BE2C (cell line): ENCODE results near the gene MPND.

Source experiments
- DNase-seq: peaks from one replicate; pipeline ENCODE4 v3.0.0-alpha.2; 2020
- H3K27me3 ChIP-seq: fragments of 250-450 bp; sonication (Bioruptor Pico); 2 replicates; pipeline ENCODE4 v1.5.1; 2020; ENCODE audit warnings: mild to moderate bottlenecking
- H3K36me3 ChIP-seq: fragments of 250-450 bp; sonication (Bioruptor Pico); 2 replicates; pipeline ENCODE4 v1.5.1; 2020; ENCODE audit warnings: mild to moderate bottlenecking
- H3K4me1 ChIP-seq: fragments of 250-450 bp; sonication (Bioruptor Pico); 2 replicates; pipeline ENCODE4 v1.5.1; 2020
- H3K4me3 ChIP-seq: 2 replicates; pipeline ENCODE4 v1.5.1; 2011; ENCODE audit warnings: low read depth, low read length
- H3K9me3 ChIP-seq: fragments of 250-450 bp; sonication (Bioruptor Pico); 2 replicates; pipeline ENCODE4 v1.5.1; 2020
- TF ChIP-seq, protein P1 (sequence below): IDR thresholded peaks from 2 replicates; pipeline ENCODE4 v1.5.1; 2012; ENCODE audit warnings: mild to moderate bottlenecking, low read depth, low read length

The MPND gene

DNA sequence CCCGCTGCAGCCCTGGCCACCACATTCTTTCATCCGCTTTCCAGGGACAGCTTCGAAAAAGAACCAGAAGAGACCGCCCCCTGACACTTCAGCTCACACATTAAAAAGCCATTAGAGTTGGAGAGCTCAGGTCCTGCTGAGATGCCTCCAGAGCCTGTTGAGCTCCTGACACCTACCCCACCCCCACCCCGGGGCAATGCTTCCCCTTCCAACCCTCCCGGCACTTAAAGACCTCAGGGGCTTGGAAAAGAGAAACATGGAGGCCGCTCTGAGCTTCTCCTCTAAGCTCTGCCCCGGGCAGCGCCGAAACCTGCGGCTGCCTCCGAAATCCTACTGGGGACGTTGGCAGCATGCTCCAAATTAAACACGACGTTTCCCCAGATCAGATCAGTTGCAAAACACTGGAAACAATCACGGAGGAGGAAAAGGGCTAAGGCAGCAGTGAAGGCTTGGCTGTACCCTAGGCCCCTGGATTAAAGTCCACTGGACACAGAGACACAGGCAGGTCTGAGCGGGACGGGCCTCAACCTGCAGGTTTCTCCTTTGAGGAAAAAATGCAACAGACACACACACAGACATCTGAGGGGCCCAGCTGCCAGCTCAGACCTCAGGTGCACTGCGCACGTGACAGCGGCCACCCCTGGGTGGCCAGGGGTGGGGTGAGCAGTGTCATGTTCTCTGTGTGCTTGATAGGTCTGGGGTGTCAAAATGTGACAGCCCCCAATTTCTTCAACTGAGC lies 47.4 kb downstream of the MPND start:
- TF ChIP-seq, protein P1, sequence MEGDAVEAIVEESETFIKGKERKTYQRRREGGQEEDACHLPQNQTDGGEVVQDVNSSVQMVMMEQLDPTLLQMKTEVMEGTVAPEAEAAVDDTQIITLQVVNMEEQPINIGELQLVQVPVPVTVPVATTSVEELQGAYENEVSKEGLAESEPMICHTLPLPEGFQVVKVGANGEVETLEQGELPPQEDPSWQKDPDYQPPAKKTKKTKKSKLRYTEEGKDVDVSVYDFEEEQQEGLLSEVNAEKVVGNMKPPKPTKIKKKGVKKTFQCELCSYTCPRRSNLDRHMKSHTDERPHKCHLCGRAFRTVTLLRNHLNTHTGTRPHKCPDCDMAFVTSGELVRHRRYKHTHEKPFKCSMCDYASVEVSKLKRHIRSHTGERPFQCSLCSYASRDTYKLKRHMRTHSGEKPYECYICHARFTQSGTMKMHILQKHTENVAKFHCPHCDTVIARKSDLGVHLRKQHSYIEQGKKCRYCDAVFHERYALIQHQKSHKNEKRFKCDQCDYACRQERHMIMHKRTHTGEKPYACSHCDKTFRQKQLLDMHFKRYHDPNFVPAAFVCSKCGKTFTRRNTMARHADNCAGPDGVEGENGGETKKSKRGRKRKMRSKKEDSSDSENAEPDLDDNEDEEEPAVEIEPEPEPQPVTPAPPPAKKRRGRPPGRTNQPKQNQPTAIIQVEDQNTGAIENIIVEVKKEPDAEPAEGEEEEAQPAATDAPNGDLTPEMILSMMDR: no peak
- Histone ChIP-seq H3K27me3 (no peaks in the 10 kb centered on the region), H3K4me3 (no peak overlapping the region), H3K36me3 (peaks cover 24% of the 10 kb centered on the region), H3K4me1 (peaks cover 11% of the 10 kb centered on the region), H3K9me3 (no peaks in the 10 kb centered on the region)
- DNase-seq: no peak

DNA sequence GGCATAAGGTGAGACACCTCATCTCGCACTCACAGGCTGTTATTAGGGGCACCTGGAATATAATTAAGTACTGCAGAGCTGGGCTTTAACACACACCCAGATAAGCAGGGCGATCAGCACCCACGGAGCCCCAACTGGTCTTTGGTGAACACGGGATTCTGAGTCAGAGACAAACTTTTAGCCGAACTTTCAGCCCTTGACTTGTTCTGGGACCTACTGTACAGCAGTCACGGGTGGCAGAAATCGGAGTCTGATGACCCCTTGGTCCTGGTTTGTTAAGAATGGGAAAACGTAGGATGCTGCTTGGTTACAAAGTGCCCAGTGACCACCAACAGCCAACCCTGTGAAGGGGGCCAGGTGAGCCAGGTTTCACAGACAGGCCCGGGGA lies 47.9 kb downstream of the MPND start:
- peaks cover 11% of the 10 kb centered on the region for H3K4me1 ChIP-seq
- no peak overlapping the region for H3K4me3 ChIP-seq
- no peaks in the 10 kb centered on the region for H3K27me3 ChIP-seq
- H3K36me3 ChIP-seq: peaks cover 29% of the 10 kb centered on the region
- H3K9me3 ChIP-seq: no peaks in the 10 kb centered on the region
- TF ChIP-seq, protein P1: no peak
- no peak for DNase-seq

DNA sequence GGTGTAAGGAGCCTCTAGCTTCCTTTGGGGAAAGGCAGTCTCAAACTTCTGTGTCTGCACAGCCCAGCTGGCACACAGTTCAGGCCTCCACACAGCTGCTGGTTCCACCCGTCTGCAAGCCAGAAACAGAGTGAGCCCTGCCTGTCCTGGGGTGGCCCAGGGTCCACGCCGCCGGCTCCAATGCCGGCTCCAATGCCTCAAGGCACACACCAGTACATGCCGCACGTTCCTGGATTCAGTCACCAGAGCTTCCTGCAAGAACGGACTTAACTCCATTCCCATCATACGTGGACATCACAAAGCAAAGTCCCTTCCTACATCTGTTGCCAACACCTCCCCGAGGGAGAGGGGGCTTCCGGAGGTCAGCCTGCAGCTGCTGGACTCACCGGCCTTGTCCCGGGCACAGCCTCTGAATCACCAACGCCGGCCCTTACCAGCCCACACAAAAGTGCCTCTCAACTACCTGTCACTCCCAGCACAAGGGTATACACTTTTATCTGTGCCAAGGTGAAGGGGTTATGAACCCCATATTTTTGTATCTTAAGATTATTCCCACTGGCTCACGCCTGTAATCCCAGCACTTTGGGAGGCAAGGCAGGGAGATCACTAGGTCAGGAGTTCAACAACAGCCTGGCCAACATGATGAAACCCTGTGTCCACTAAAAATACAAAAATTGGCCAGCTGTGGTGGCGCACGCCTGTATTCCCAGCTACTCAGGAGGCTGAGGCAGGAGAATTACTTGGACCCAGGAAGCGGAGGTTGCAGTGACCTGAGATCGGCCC lies 48.5 kb downstream of the MPND start:
- H3K4me1 ChIP-seq: peaks cover 11% of the 10 kb centered on the region
- no peak overlapping the region for H3K4me3 ChIP-seq
- no peak for DNase-seq
- no peaks in the 10 kb centered on the region for H3K27me3 ChIP-seq
- peaks cover 32% of the 10 kb centered on the region for H3K36me3 ChIP-seq
- TF ChIP-seq, protein P1: no peak
- H3K9me3 ChIP-seq: no peaks in the 10 kb centered on the region

DNA sequence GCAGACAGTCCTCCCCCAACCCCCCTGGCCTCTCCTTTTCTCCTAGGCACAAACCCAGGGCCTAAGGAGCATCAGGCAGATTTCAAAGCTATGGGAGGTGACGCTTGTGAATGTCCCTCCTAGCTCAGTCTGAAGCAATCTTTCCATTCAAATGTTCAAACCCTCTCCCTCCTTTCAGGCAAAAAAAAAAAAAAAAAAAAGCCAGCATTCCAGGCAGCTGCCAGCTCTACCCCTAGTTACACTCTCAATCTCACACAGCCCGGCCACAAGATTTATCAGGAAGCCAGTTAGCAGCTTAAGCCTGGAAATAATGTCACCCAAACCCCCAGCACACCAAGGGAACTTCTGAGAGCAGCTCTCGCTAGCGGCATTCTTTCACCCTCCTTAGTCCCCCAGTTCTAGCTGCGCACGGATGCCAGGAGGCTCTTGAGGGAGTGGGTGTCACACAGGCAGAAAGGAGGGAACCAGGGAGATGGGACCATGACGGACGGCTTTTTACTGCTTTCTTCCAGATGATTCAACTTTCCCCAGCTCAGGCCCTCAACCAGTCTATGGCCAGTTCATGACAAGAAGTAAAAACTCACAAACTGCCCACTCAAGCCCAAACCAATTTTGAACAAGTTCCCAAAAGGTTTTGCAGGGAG lies 50.7 kb downstream of the MPND start:
- H3K36me3 ChIP-seq: peaks cover 35% of the 10 kb centered on the region

DNA sequence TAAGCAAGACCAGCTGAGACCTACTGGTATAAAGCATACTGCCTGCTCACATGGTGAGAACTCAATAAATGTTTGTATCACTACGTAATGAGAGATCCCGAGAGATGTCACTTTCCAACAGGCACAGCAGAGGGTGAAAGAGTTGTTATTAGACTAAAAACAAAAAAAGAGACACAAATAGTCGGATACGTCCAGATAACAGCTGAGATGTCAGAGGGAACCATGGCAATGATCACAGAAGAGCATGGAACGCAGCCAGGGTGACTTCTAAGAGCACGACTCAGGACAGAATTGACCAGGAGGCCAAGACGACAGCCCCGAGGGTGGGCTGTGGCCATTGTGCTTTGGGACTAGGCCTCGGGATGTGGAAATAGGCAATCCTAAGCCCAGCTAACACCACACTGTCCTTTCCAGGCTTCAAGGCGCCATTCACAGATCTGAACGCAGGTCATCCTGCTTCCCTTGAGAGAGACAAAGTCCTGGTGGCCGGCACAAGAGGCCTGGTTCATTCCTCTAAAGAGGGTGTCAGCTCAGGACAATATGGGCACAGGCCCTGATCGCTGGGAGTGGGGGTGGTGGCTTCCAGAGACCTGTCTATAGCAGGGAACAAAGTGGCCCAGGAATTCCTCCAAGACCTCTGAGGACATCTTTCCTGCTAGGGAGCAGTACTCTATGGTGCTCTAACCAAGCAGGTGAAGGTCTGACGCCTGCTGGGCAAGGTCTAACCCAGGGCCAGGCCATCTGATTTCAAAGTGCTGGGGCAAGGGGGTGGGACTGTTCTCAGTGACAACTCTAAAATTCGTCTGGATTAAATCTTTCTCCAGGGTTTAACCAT lies 53.8 kb downstream of the MPND start:
- H3K4me3 ChIP-seq: no peak overlapping the region
- no peaks in the 10 kb centered on the region for H3K27me3 ChIP-seq
- TF ChIP-seq, protein P1: no peak
- peaks cover 28% of the 10 kb centered on the region for H3K36me3 ChIP-seq
- H3K9me3 ChIP-seq: no peaks in the 10 kb centered on the region
- peaks cover under 1% of the 10 kb centered on the region; the same call in 1 of the 2 replicates for H3K4me1 ChIP-seq
- DNase-seq: no peak

More for the DNA sequence above, 50.7 kb downstream of the MPND start:
- Histone ChIP-seq H3K27me3 (no peaks in the 10 kb centered on the region), H3K9me3 (no peaks in the 10 kb centered on the region), H3K4me3 (no peak overlapping the region), H3K4me1 (peaks cover 11% of the 10 kb centered on the region)
- TF ChIP-seq, protein P1: no peak
- no peak for DNase-seq
